ENCODE data around the gene GGA1.

GGA1 gene

GRCh38 chr22:37632174-37633088 is 23.8 kb downstream of the GGA1 start:
- no peak for DNase-seq

GRCh38 chr22:37633089-37633624 is 24.5 kb downstream of the GGA1 start:
- DNase-seq: no peak

- no peak for DNase-seq
Measured at GRCh38 chr22:37633625-37634416, 25.2 kb downstream of the GGA1 start.

GRCh38 chr22:37634417-37634924 is 25.8 kb downstream of the GGA1 start:
- DNase-seq: no peak

DNA sequence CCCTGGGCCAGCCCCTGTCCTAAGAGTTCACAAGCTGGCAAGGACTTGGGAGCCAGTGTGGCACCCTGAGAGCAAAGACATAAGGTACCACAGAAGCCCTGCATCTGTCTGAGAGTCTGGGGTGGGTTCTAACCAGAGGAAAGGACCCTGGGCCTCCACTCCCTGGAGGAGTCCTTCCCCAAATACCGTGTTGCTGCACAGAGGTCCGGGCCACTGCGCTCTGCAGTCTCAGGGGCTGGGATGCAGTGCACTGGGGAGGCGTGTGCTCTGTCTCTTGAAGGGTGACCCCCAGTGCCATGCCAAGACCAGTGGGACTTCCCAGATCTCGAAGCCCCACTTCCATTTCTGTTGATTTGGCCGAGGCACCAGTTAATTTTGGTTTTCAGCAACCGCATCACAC is 26.5 kb downstream of the GGA1 start:
- DNase-seq: no peak

DNA sequence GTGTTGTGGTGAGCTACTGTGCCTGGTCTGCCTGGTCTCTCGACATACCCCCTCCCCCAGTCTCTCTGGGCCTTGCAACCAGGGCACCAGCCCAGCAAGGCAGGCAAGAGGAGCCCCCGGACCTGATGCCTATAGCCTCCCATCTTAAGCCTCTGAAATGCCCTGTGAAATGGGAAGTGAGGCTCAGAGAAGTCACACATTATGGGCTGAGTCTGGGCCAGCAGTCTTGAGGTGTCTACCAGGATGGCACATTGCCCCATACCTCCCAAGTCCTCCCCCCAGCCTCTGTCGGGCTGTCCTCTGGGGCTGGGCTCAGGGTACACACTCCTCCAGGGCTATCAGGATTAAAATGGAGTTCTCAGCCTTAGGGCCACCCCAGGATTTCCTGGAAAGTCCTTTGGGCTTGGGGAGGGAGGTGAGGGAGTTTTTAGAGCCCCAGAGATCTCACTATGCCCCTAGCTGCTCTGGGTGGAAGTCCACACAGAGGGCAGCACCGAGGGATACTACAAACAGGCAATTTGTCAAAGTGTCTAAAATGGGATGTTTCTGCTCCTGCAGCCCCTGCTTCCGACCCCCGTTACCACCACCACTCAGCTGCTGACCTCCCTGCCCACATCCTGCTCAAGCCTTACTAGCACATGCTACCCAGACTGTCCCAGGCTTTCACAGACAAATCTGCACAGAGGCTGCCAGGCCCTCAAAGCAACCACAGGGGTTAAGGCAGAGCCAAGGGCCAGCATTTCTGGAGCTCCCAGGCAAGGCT is 27.7 kb downstream of the GGA1 start:
- DNase-seq: no peak

DNA sequence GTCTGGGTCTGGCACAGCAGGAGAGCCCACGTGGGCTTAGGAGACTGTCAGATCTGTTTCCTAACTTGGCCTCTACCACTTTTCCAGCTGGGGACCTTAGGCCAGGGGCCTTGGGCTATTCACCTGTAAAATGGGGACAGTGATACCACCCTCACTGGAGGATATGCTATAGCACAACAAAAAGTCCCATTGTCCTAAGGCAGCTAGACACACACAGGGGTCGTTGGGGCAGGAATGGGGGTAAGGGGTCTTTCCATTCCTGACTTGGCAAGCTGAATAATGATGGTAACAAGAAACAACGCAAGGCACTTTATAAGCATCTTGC is 28.3 kb downstream of the GGA1 start:
- DNase-seq: no peak

DNA sequence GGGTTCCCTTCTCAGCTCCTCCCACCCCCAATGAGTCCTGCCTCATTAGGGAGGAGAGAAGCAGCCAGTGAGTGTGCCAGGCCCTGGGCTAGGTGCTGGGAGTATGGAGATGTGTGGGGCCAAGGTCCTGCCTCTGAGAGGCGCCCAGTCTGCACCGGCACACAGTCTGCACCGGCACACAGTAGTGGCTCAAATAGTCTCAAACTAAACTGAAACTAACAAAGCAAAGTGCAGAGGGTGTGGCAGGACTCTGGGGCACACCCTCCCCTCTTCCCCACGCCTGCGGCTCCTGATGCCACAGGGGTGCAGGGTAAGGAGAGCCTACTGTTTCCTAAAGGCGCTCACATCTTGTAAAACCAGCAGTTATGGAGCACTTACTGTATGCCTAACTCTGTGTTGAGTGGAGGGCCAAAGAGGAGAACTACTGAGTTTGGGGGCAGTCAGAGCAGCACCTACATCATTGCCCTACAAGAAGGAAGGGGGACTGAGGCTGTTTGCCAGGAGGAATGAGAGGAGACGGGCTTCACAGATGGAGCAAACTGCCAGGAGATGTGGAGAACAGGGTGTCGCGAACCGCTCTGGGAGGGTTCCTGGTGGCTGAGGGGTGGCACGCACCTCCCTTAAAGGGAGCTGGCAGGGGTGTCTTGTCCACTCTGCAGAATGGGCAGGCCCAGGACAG is 29.9 kb downstream of the GGA1 start:
- no peak for DNase-seq

DNA sequence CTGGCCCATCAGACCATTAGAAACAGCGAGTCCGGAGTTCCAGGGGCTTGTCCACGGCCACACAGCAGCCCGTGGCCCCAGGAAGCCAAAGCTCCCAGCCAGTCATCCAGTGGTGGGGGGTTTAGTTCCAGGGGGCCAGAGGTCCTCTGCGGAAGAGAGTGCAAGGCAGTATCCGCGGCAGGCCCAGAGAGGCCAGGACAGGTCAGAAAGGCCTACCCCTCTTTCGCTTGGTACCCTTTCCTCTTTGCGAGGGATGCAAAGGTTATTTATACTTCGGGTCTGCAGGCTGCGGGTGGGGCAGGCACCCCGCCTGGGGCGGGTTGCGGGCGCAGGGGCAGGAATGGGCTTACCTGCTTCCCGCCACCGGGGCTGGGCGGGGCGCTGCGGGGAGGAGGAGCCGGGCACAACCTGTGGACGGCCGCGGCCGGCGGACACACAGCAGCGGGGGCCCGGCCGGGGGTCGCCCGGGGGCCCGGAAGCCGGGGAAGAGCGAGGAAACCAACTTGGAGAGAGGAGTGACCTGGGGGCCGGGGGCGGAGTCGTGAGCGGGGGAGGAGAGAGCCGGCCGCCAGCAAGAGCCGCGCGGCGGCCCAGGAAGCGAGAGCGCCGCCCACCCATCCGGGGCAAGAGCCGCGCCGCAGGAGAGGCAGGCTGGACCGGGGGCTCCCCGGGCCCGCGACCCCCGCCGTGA is 30.6 kb downstream of the GGA1 start, which contains the start of gene SH3BP1:
Gene SH3BP1, plus strand, starts transcription at position 600 of the 691 bp plus-strand sequence. CDS start 119 bp downstream, outside the sequence.
- no peak for DNase-seq

DNA sequence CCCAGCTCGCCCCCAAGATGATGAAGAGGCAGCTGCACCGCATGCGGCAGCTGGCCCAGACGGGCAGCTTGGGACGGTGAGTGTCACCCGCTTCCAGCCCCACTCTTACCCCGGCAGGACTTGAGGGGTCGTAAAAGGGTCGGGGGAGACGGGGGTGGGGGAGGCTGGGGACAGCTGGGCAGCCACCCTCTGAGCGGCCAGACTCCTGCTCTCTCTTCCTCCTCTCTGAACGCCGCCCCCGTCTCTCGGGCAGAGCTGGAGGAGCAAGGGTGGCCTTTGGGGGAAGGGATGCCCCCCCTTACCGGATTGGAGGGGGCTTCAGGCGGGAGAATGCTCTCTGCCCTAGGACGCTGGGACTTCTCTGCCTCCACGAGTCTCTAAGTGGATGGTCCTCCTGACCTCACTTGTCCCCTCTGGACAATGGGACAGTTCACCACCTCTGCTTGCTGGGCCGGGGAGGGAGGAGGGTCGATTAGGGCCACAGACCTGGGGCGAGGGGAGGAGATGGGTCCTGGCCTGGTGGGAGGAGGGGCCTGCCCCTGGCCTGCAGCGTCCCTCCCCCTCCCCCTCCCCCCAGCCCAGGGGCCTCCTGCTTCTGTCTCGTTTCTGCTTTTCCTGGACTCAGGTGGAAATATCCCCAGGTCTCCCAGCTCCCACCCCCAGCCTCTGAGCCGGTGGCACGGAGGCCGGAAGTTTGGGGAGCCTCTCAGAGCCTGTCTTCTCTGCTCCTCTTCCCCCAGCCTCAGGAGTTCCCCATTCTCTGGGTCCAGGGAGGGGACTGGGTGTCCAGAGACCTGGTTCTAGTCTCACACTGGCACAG is 31.3 kb downstream of the GGA1 start:
- DNase-seq: no peak

- no peak for DNase-seq
Measured at GRCh38 chr22:37640591-37641560, 32.2 kb downstream of the GGA1 start.

GRCh38 chr22:37641561-37641949 is 32.9 kb downstream of the GGA1 start:
- no peak for DNase-seq

DNA sequence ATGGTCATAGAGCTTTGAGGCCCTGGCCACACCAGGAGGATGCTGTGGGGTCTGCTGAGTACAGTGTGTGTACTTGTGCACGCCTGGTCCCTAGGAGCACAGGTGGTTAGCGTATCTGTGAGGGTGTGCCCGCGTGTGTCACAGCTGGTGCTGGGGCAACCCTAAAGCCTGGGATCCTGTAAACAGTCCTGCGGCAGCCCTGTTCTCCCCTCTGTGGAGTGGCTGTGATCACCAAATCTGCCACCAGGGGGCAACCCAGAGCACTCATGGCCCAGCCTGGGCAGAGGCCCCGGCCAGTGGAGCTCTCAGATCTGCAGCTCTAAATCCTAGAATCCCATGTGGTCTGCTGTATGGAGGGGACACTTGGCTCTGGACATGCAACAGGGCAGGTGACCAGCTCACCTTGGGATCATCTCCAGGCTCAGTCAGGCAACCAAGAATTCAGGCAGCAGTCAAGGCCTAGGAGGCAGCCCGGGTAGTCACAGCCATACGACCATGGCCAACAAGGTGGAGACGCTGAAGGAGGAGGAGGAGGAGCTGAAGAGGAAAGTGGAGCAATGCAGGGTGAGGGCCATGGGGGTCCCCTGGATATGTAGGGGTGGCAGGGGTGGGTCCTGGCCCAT is 34.7 kb downstream of the GGA1 start:
- no peak for DNase-seq

DNA sequence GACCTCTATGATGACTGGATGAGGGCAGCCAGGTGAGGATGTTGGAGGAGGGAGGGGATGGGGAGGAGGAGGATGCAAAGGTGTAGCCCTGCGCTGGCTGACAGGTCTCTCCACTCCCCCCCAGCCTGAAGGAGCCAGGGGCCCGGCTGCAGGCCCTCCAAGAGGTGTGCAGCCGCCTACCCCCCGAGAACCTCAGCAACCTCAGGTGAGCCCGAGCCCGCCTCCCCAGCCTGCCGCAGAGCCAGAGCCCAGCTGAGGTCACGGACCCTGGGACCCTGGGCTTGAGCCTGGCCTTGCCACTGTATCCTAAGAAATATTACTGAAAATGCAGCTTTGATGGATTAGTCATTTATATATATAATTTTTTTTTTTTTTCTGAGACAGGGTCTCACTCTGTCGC is 38.7 kb downstream of the GGA1 start:
- no peak for DNase-seq

DNA sequence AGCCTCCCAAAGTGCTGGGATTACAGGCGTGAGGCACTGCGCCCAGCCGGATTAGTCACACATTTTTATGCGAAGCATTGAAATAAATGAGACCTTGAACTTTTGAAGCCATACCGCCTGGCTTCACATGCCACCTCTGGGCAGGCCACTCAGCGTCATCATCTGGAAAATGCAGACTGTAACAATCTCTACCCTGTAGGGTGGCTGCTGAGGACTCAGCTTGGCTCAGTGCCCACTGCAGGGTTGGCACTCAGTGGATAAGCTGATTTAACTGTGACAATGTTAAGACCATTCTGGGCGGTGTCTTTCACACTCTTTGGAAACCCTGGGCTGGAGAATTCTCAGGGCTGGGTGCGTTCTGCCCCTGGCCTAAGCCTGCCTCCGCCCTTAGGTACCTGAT is 39.3 kb downstream of the GGA1 start:
- DNase-seq: no peak

- DNase-seq: no peak
Measured at GRCh38 chr22:37650463-37651136, 42.0 kb downstream of the GGA1 start.

DNA sequence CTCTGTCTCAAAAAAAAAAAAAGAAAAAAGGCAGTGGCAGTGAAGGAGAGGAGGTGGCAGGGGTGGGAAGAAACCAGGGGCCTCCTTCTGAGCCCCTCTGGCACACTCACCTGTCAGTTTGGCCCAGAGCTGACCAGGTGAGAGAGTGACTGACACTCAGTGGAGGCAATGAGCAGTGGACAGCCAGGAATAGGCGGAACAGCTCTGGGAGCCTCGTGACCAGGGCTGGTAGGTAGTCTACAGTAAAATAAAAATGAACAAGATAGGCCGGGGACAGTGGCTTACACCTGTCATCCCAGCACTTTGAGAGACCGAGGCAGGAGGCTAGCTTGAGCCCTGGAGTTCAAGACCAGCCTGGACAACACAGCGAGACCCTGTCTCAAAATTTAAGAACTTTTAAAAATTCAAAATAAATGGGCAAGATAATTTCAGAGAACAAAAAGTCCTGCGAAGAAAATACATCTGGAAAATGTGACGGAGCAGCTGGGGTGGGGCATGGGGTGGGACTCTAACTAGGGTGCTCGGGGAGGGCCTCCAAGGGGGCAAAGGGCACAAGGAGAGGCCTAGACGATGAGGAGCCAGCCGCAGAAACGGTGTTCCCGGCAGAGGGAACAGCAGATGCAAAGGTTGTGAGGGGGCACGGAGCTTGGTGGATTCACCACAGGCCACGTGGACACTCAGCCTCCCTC is 46.1 kb downstream of the GGA1 start:
- DNase-seq: no peak

DNA sequence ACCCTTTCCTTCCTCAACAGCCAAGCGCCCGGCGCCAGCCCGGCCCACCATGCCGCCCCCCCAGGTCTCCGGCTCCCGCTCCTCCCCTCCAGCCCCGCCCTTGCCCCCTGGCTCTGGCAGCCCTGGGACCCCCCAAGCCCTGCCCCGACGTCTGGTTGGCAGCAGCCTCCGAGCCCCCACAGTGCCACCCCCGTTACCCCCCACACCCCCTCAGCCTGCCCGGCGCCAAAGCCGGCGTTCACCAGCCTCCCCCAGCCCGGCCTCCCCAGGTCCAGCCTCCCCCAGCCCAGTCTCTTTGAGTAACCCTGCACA is 46.6 kb downstream of the GGA1 start:
- no peak for DNase-seq

Measured in NCI-H1417 treated with DMSO at 0.1 percent for 48 hours (cell line).